Muscle of back (tissue), 11 donors: ENCODE results near the gene PPFIA3. TPM values are rescaled to one million over a fixed set of nuclear protein-coding genes. Genes with fewer than 3 reads are reported as not detected.
A peak's percentile ranks its signal among the peaks of the same experiment; 100 is the strongest.
"Not testable (repeated sequence)": the region's sequence is repeated elsewhere in the genome, so short reads cannot be mapped to it uniquely, and the experiment has no call there.

Source experiments
- DNase-seq, 3 donors: peaks; one replicate each; pipeline versions ENCODE4 v3.0.0 to v3.0.0-alpha.2; 2013
- polyA plus RNA-seq, 10 donors: library from polyadenylated mRNA; unstranded; fragments of 120-200 nt; gene quantifications; one replicate each; pipeline ENCODE4 v1.2.1, GENCODE V29; 2013; ENCODE audit not compliant: insufficient read length in 10 of 10

Gene PPFIA3
- polyA plus RNA-seq, 10 donors = 3.4 to 11.9 (median 6.6) TPM

GRCh38 chr19:49173198-49173597, 53.9 kb downstream of the PPFIA3 start:
- no peak for DNase-seq

GRCh38 chr19:49180659-49181058, 61.3 kb downstream of the PPFIA3 start:
- DNase-seq = no peak

- not testable (repeated sequence) for DNase-seq
These were observed 62.9 kb downstream of the PPFIA3 start for GRCh38 chr19:49182010-49182847.

GRCh38 chr19:49182848-49183375, 63.6 kb downstream of the PPFIA3 start:
- no peak for DNase-seq

- no peak for DNase-seq
These were observed 66.8 kb downstream of the PPFIA3 start for GRCh38 chr19:49186108-49186507.

- no peak for DNase-seq
These were observed 69.4 kb downstream of the PPFIA3 start for GRCh38 chr19:49188626-49189200.

- no peak for DNase-seq
These were observed 69.9 kb downstream of the PPFIA3 start for GRCh38 chr19:49189259-49189658.

- no peak for DNase-seq
These were observed 71.4 kb downstream of the PPFIA3 start for GRCh38 chr19:49190781-49191180.

GRCh38 chr19:49193822-49194394, 74.6 kb downstream of the PPFIA3 start:
- DNase-seq = no peak

- DNase-seq = no peak
These were observed 75.1 kb downstream of the PPFIA3 start for GRCh38 chr19:49194408-49194807.

- DNase-seq = peak in 1 of 3 donors; percentile 28
These were observed 77.3 kb downstream of the PPFIA3 start for GRCh38 chr19:49196527-49197240.

- DNase-seq = no peak
These were observed 81.0 kb downstream of the PPFIA3 start for GRCh38 chr19:49200238-49200862.

Other genes starting within 250 kb of the PPFIA3 start
- 10 to 100 TPM; 44.3 to 79.0 (median 62.4) TPM for gene PPP1R15A, start 247.1 kb upstream of the PPFIA3 start, polyA plus RNA-seq
- gene TULP2, start 220.8 kb upstream of the PPFIA3 start, polyA plus RNA-seq = under 1 TPM in 5 of 10 donors, not detected in 5; 0.16 to 0.54 (median 0.30) TPM
- gene NUCB1, start 219.2 kb upstream of the PPFIA3 start, polyA plus RNA-seq = 100 to 1,000 TPM; 118 to 190 (median 146) TPM
- under 1 TPM in 9 of 10 donors, not detected in 1; 0.15 to 0.80 (median 0.39) TPM for gene DHDH, start 185.8 kb upstream of the PPFIA3 start, polyA plus RNA-seq
- 10 to 100 TPM; 32.8 to 56.5 (median 42.7) TPM for gene BAX, start 164.7 kb upstream of the PPFIA3 start, polyA plus RNA-seq
- gene FTL, start 154.2 kb upstream of the PPFIA3 start, polyA plus RNA-seq = 100 to 1,000 TPM; 520 to 975 (median 659) TPM
- 100 to 1,000 TPM in 2 of 10 donors, 10 to 100 TPM in 8; 52.5 to 103 (median 84.0) TPM for gene GYS1, start 126.2 kb upstream of the PPFIA3 start, polyA plus RNA-seq
- 10 to 100 TPM; 43.8 to 73.4 (median 52.0) TPM for gene RUVBL2, start 125.7 kb upstream of the PPFIA3 start, polyA plus RNA-seq
- gene LHB, start 102.5 kb upstream of the PPFIA3 start, polyA plus RNA-seq = under 1 TPM in 1 of 10 donors, not detected in 9; 0.34 TPM
- under 1 TPM in 2 of 10 donors, not detected in 8; 0.19 to 0.54 TPM for gene CGB3, start 95.2 kb upstream of the PPFIA3 start, polyA plus RNA-seq
- under 1 TPM in 1 of 10 donors, not detected in 9; 0.49 TPM for gene CGB2, start 87.7 kb upstream of the PPFIA3 start, polyA plus RNA-seq
- gene CGB1, start 82.6 kb upstream of the PPFIA3 start, polyA plus RNA-seq = under 1 TPM in 1 of 10 donors, not detected in 9; 0.90 TPM
- 1 to 10 TPM in 4 of 10 donors, under 1 TPM in 1, not detected in 5; 0.44 to 2.1 (median 1.5) TPM for gene CGB5, start 75.7 kb upstream of the PPFIA3 start, polyA plus RNA-seq
- gene CGB8, start 70.4 kb upstream of the PPFIA3 start, polyA plus RNA-seq = 1 to 10 TPM in 2 of 10 donors, under 1 TPM in 3, not detected in 5; 0.40 to 1.6 (median 0.82) TPM
- gene CGB7, start 61.8 kb upstream of the PPFIA3 start, polyA plus RNA-seq = 1 to 10 TPM in 3 of 10 donors, under 1 TPM in 7; 0.50 to 1.5 (median 0.66) TPM
- gene NTF4, start 54.7 kb upstream of the PPFIA3 start, polyA plus RNA-seq = 1 to 10 TPM; 2.4 to 5.8 (median 3.8) TPM
- gene KCNA7, start 46.8 kb upstream of the PPFIA3 start, polyA plus RNA-seq = 1 to 10 TPM; 3.3 to 9.4 (median 7.1) TPM
- 100 to 1,000 TPM; 136 to 261 (median 187) TPM for gene SNRNP70, start 34.1 kb upstream of the PPFIA3 start, polyA plus RNA-seq
- 10 to 100 TPM in 4 of 10 donors, 1 to 10 TPM in 6; 8.1 to 14.5 (median 9.8) TPM for gene LIN7B, start 5.2 kb upstream of the PPFIA3 start, polyA plus RNA-seq
- gene C19orf73, start 401 bp upstream of the PPFIA3 start, polyA plus RNA-seq = 1 to 10 TPM in 1 of 10 donors, under 1 TPM in 7, not detected in 2; 0.26 to 1.4 (median 0.64) TPM
- gene HRC, start 35.9 kb downstream of the PPFIA3 start, polyA plus RNA-seq = 100 to 1,000 TPM in 9 of 10 donors, 10 to 100 TPM in 1; 77.6 to 154 (median 138) TPM
- 10 to 100 TPM; 16.8 to 66.3 (median 31.4) TPM for gene TRPM4, start 38.2 kb downstream of the PPFIA3 start, polyA plus RNA-seq
- gene SLC6A16, start 205.6 kb downstream of the PPFIA3 start, polyA plus RNA-seq = 1 to 10 TPM in 7 of 10 donors, under 1 TPM in 3; 0.68 to 2.7 (median 2.0) TPM
- gene CD37, start 215.9 kb downstream of the PPFIA3 start, polyA plus RNA-seq = 10 to 100 TPM; 13.5 to 37.3 (median 21.0) TPM
- gene TEAD2, start 242.9 kb downstream of the PPFIA3 start, polyA plus RNA-seq = 10 to 100 TPM; 42.6 to 80.6 (median 64.0) TPM
- 1 to 10 TPM; 1.3 to 2.7 (median 1.8) TPM for gene DKKL1, start 244.3 kb downstream of the PPFIA3 start, polyA plus RNA-seq